ENCODE measurements around the gene TEAD4.

GRCh38 chr12:2934371-2934770, 24.8 kb upstream of the TEAD4 start:
- TF ChIP-seq ESRRA (CRISPR knock-in tag; IDR thresholded peaks at IDR 0.05; ENCODE audit: borderline replicate concordance): no peak
- no peak for TF ChIP-seq HMGXB4 (CRISPR knock-in tag; IDR thresholded peaks at IDR 0.05)
- TF ChIP-seq, protein P1, sequence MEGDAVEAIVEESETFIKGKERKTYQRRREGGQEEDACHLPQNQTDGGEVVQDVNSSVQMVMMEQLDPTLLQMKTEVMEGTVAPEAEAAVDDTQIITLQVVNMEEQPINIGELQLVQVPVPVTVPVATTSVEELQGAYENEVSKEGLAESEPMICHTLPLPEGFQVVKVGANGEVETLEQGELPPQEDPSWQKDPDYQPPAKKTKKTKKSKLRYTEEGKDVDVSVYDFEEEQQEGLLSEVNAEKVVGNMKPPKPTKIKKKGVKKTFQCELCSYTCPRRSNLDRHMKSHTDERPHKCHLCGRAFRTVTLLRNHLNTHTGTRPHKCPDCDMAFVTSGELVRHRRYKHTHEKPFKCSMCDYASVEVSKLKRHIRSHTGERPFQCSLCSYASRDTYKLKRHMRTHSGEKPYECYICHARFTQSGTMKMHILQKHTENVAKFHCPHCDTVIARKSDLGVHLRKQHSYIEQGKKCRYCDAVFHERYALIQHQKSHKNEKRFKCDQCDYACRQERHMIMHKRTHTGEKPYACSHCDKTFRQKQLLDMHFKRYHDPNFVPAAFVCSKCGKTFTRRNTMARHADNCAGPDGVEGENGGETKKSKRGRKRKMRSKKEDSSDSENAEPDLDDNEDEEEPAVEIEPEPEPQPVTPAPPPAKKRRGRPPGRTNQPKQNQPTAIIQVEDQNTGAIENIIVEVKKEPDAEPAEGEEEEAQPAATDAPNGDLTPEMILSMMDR (IDR thresholded peaks at IDR 0.05): no peak
- no peak for TF ChIP-seq E2F1 (CRISPR knock-in tag; IDR thresholded peaks at IDR 0.05)
- TF ChIP-seq, protein P2, sequence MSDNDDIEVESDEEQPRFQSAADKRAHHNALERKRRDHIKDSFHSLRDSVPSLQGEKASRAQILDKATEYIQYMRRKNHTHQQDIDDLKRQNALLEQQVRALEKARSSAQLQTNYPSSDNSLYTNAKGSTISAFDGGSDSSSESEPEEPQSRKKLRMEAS (CRISPR knock-in tag; IDR thresholded peaks at IDR 0.05): no peak
- no peak for TF ChIP-seq TP53 (CRISPR knock-in tag; IDR thresholded peaks at IDR 0.05)
- no peak for TF ChIP-seq TEAD1 (CRISPR knock-in tag; IDR thresholded peaks at IDR 0.05)
- TF ChIP-seq, protein P3, sequence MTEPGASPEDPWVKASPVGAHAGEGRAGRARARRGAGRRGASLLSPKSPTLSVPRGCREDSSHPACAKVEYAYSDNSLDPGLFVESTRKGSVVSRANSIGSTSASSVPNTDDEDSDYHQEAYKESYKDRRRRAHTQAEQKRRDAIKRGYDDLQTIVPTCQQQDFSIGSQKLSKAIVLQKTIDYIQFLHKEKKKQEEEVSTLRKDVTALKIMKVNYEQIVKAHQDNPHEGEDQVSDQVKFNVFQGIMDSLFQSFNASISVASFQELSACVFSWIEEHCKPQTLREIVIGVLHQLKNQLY (CRISPR knock-in tag; IDR thresholded peaks at IDR 0.05): no peak
- no peak for TF ChIP-seq PREB (CRISPR knock-in tag; IDR thresholded peaks at IDR 0.05; ENCODE audit: borderline replicate concordance)
- no peak for TF ChIP-seq NR2C2 (CRISPR knock-in tag; IDR thresholded peaks at IDR 0.05)
- TF ChIP-seq ARID4B (CRISPR knock-in tag; IDR thresholded peaks at IDR 0.05; ENCODE audit: borderline replicate concordance): no peak
- TF ChIP-seq SMAD3 (CRISPR knock-in tag; IDR thresholded peaks at IDR 0.05; ENCODE audit: borderline replicate concordance): no peak
- no peak for TF ChIP-seq ATF2 (CRISPR knock-in tag; IDR thresholded peaks at IDR 0.05; ENCODE audit: borderline replicate concordance, low read depth)

Data from WTC11 (cell line).